C1 segment of cervical spinal cord (tissue), 14 donors: ENCODE data around the gene NCOA5.
A peak's percentile ranks its signal among the peaks of the same experiment; 100 is the strongest.

Experiments
- DNase-seq, 14 donors: peaks; one replicate each; lab custom pipeline; 2025; lab: John Stamatoyannopoulos, UW

The NCOA5 gene

GRCh38 chr20:46089417-46090388 is at the start of gene NCOA5:
NCOA5 (minus strand) TSS chr20:46089962; CDS start chr20:46079424, 10,538 bp downstream.
- DNase-seq, result peak; percentile 80 to 97 (median 94)

- DNase-seq, result peak in 1 of 14 donors; percentile 5
These were observed 49.6 kb upstream of the NCOA5 start for GRCh38 chr20:46139266-46139889.

GRCh38 chr20:46137816-46138215 is 48.1 kb upstream of the NCOA5 start:
- DNase-seq, result no peak

GRCh38 chr20:46135856-46136633 is 46.3 kb upstream of the NCOA5 start:
- peak in 3 of 14 donors; percentile 6 to 39 (median 27) for DNase-seq

- no peak for DNase-seq
These were observed 45.0 kb upstream of the NCOA5 start for GRCh38 chr20:46134716-46135115.

- no peak for DNase-seq
These were observed 44.3 kb upstream of the NCOA5 start for GRCh38 chr20:46133886-46134654.

GRCh38 chr20:46132705-46133120 is 43.0 kb upstream of the NCOA5 start:
- DNase-seq, result peak in 13 of 14 donors; percentile 10 to 76 (median 29)

- DNase-seq, result no peak
These were observed 41.6 kb upstream of the NCOA5 start for GRCh38 chr20:46131396-46131795.

- peak in 1 of 14 donors; percentile 87 for DNase-seq
These were observed 40.8 kb upstream of the NCOA5 start for GRCh38 chr20:46130534-46130933.

GRCh38 chr20:46129955-46130481 is 40.3 kb upstream of the NCOA5 start:
- DNase-seq, result peak in 3 of 14 donors; percentile 8 to 95 (median 37)

GRCh38 chr20:46128310-46129151 is 38.8 kb upstream of the NCOA5 start:
- DNase-seq, result peak in 5 of 14 donors; percentile 5 to 60 (median 23)

GRCh38 chr20:46127396-46128010 is 37.7 kb upstream of the NCOA5 start:
- peak in 1 of 14 donors; percentile 32 for DNase-seq

GRCh38 chr20:46126440-46127056 is 36.8 kb upstream of the NCOA5 start:
- no peak for DNase-seq

- no peak for DNase-seq
These were observed 33.9 kb upstream of the NCOA5 start for GRCh38 chr20:46123482-46124245.

GRCh38 chr20:46122516-46123481 is 33.0 kb upstream of the NCOA5 start:
- no peak for DNase-seq

- DNase-seq, result no peak
These were observed 32.3 kb upstream of the NCOA5 start for GRCh38 chr20:46122071-46122470.
